Large intestine (tissue), 12 donors: ENCODE data around the gene SLC34A3. TPM values are rescaled to one million over a fixed set of nuclear protein-coding genes. Genes with fewer than 3 reads are reported as not detected.
A peak's percentile ranks its signal among the peaks of the same experiment; 100 is the strongest.

Experiments used
- DNase-seq, 2 donors: peaks; one replicate each; pipeline versions ENCODE4 v3.0.0 to v3.0.0-alpha.2; 2013
- H3K27ac ChIP-seq: one replicate; pipeline ENCODE4 v1.5.1; 2013; ENCODE audit warnings: low read length
- H3K27me3 ChIP-seq: 2 replicates; pipeline ENCODE4 v1.6.1; 2013; ENCODE audit warnings: low read length; ENCODE audit not compliant: control insufficient read depth, insufficient read depth
- H3K36me3 ChIP-seq: 2 replicates; pipeline ENCODE4 v1.6.1; 2013; ENCODE audit warnings: low read length; ENCODE audit not compliant: control insufficient read depth, insufficient read depth
- H3K4me1 ChIP-seq: one replicate; pipeline ENCODE4 v1.6.1; 2013; ENCODE audit warnings: low read length; ENCODE audit not compliant: control insufficient read depth, insufficient read depth
- H3K4me3 ChIP-seq: one replicate; pipeline ENCODE4 v1.5.1; 2013; ENCODE audit warnings: low read length
- H3K9me3 ChIP-seq: one replicate; pipeline ENCODE4 v1.6.1; 2013; ENCODE audit warnings: mild to moderate bottlenecking, low read depth, low read length, moderate library complexity; ENCODE audit not compliant: control insufficient read depth
- WGBS: methylation state at CpG from one replicate; pipeline ENCODE4 v1.1.5; 2013; ENCODE audit warnings: low lambda C conversion rate; ENCODE audit not compliant: insufficient coverage; 5-methylcytosine and 5-hydroxymethylcytosine counted together
- long read RNA-seq, 11 donors: transcript quantifications; one replicate each; lab custom pipeline, GENCODE V29; 2026
- polyA plus RNA-seq: library from polyadenylated mRNA; unstranded; fragments of 120-200 nt; gene quantifications from one replicate; pipeline ENCODE4 v1.2.1, GENCODE V29; 2013

Gene SLC34A3
- polyA plus RNA-seq = 36.9 TPM
- long read RNA-seq, donor 1 = 0 reads
- long read RNA-seq, donor 2 = 0 reads
- long read RNA-seq, donor 3 = 0 reads
- long read RNA-seq, donor 4 = 0 reads
- long read RNA-seq, donor 5 = 0 reads
- long read RNA-seq, donor 6, partial matches to known transcripts = 0 of 1 reads
- long read RNA-seq, donor 6, other reads (novel, unspliced or antisense) = 0 of 1 reads
- long read RNA-seq, donor 7 = 0 reads
- long read RNA-seq, donor 8, partial matches to known transcripts = 10 of 27 reads
- long read RNA-seq, donor 8, other reads (novel, unspliced or antisense) = 16 of 27 reads
- long read RNA-seq, donor 9 = 0 reads
- long read RNA-seq, donor 10 = 0 reads
- long read RNA-seq, donor 11, partial matches to known transcripts = 7 of 14 reads
- long read RNA-seq, donor 11, other reads (novel, unspliced or antisense) = 5 of 14 reads

- H3K4me3 ChIP-seq = peak within 1 kb of the TSS; percentile 21
- H3K27ac ChIP-seq = peak within 1 kb of the TSS; percentile 91
- no CpG with 5 or more reads among the region's 14 CpGs for WGBS
- peaks cover 18% of the 10 kb centered on the region for H3K36me3 ChIP-seq
- peak; percentile 94 to 97 for DNase-seq
- H3K4me1 ChIP-seq = peaks cover 77% of the 10 kb centered on the region
- H3K9me3 ChIP-seq = peaks cover 28% of the 10 kb centered on the region
- H3K27me3 ChIP-seq = no peaks in the 10 kb centered on the region
Observed at GRCh38 chr9:137230705-137231371, at the start of gene SLC34A3. Gene SLC34A3, plus strand, starts transcription at chr9:137230901. Its CDS starts 802 bp downstream, at chr9:137231703.

- H3K27ac ChIP-seq = no peak overlapping the region
- peaks cover 84% of the 10 kb centered on the region for H3K36me3 ChIP-seq
- WGBS = no CpG with 5 or more reads among the region's 22 CpGs
- no peak overlapping the region for H3K4me3 ChIP-seq
- no peaks in the 10 kb centered on the region for H3K27me3 ChIP-seq
- DNase-seq = no peak
- no peaks in the 10 kb centered on the region for H3K9me3 ChIP-seq
- peaks cover 5% of the 10 kb centered on the region for H3K4me1 ChIP-seq
Observed at GRCh38 chr9:137181680-137182079, 49.0 kb upstream of the SLC34A3 start.

- H3K27me3 ChIP-seq = no peaks in the 10 kb centered on the region
- no peak for DNase-seq
- no peak overlapping the region for H3K27ac ChIP-seq
- WGBS = no CpG with 5 or more reads among the region's 17 CpGs
- peaks cover 16% of the 10 kb centered on the region for H3K4me1 ChIP-seq
- H3K4me3 ChIP-seq = no peak overlapping the region
- peaks cover 87% of the 10 kb centered on the region for H3K36me3 ChIP-seq
- H3K9me3 ChIP-seq = no peaks in the 10 kb centered on the region
Observed at GRCh38 chr9:137182836-137183235, 47.9 kb upstream of the SLC34A3 start.

GRCh38 chr9:137183980-137184595 is 46.6 kb upstream of the SLC34A3 start:
- H3K4me1 ChIP-seq = peaks cover 16% of the 10 kb centered on the region
- no CpG with 5 or more reads among the region's 27 CpGs for WGBS
- peaks cover 76% of the 10 kb centered on the region for H3K36me3 ChIP-seq
- no peak overlapping the region for H3K4me3 ChIP-seq
- DNase-seq = no peak
- H3K27me3 ChIP-seq = no peaks in the 10 kb centered on the region
- H3K27ac ChIP-seq = no peak overlapping the region
- H3K9me3 ChIP-seq = no peaks in the 10 kb centered on the region

- Histone ChIP-seq H3K27ac (no peak overlapping the region), H3K27me3 (no peaks in the 10 kb centered on the region), H3K4me1 (peaks cover 24% of the 10 kb centered on the region), H3K9me3 (no peaks in the 10 kb centered on the region), H3K36me3 (peaks cover 71% of the 10 kb centered on the region), H3K4me3 (no peak overlapping the region)
- no CpG with 5 or more reads among the region's 48 CpGs for WGBS
- DNase-seq = no peak
Observed at GRCh38 chr9:137184881-137185660, 45.6 kb upstream of the SLC34A3 start.

GRCh38 chr9:137185921-137186320 is 44.8 kb upstream of the SLC34A3 start:
- peaks cover 71% of the 10 kb centered on the region for H3K36me3 ChIP-seq
- no peaks in the 10 kb centered on the region for H3K27me3 ChIP-seq
- H3K9me3 ChIP-seq = no peaks in the 10 kb centered on the region
- DNase-seq = no peak
- no peak overlapping the region for H3K27ac ChIP-seq
- peaks cover 32% of the 10 kb centered on the region for H3K4me1 ChIP-seq
- H3K4me3 ChIP-seq = no peak overlapping the region
- WGBS = no CpG with 5 or more reads among the region's 19 CpGs

- Histone ChIP-seq H3K27me3 (no peaks in the 10 kb centered on the region), H3K27ac (no peak overlapping the region), H3K9me3 (no peaks in the 10 kb centered on the region), H3K36me3 (peaks cover 71% of the 10 kb centered on the region), H3K4me1 (peaks cover 36% of the 10 kb centered on the region), H3K4me3 (no peak overlapping the region)
- no peak for DNase-seq
- WGBS = no CpG with 5 or more reads among the region's 6 CpGs
Observed at GRCh38 chr9:137186385-137186784, 44.3 kb upstream of the SLC34A3 start.

- no CpG with 5 or more reads among the region's 15 CpGs for WGBS
- H3K36me3 ChIP-seq = peaks cover 74% of the 10 kb centered on the region
- no peak overlapping the region for H3K27ac ChIP-seq
- no peak for DNase-seq
- H3K4me1 ChIP-seq = peaks cover 38% of the 10 kb centered on the region
- no peaks in the 10 kb centered on the region for H3K27me3 ChIP-seq
- peak overlapping the region; percentile 100 for H3K4me3 ChIP-seq
- H3K9me3 ChIP-seq = no peaks in the 10 kb centered on the region
Observed at GRCh38 chr9:137187386-137187785, 43.3 kb upstream of the SLC34A3 start.

- Histone ChIP-seq H3K4me1 (peaks cover 38% of the 10 kb centered on the region), H3K27ac (peak overlapping the region; percentile 63), H3K4me3 (peak overlapping the region; percentile 100), H3K36me3 (peaks cover 72% of the 10 kb centered on the region), H3K27me3 (no peaks in the 10 kb centered on the region), H3K9me3 (no peaks in the 10 kb centered on the region)
- WGBS = no CpG with 5 or more reads among the region's 31 CpGs
- DNase-seq = no peak
Observed at GRCh38 chr9:137188086-137188489, 42.6 kb upstream of the SLC34A3 start.
